ENCODE measurements around the gene CPSF3. TPM values are rescaled to one million over a fixed set of nuclear protein-coding genes. Genes with fewer than 3 reads are reported as not detected.

The CPSF3 gene
- total and polyA plus RNA-seq, 11 donors, result 12.0 to 27.5 (median 18.3) TPM

DNA sequence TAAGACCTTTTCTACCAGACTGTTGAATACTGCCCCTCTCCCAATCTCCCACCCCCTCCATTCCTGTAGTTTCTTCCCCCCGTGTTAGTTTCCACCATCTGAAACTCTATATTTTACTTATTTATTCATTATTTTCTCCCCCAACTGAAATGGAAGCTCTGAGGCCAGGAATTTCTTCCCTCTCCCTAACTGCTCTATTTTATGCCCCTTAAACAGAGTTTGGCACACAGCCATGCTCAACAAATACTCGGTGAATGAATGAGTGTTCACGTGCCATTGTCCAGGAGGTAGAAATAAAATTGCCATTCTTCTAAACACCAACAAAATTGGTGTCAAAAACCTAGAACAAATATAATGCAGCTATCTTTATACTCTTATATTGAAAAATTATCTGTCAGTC is 5.7 kb upstream of the CPSF3 start:
- WGBS, 4 donors, result 66 to 69% (median 68%) methylated on average over 3 of the region's 3 CpGs
- Histone ChIP-seq H3K4me1 (peaks cover 0 to 44% (median 22%) of the 10 kb centered on the region in 12 donors), H3K27me3 (no peaks in the 10 kb centered on the region), H3K36me3 (peaks cover 0 to 51% (median 19%) of the 10 kb centered on the region in 9 donors), H3K27ac (no peak overlapping the region), H3K4me3 (no peak overlapping the region), H3K9me3 (no peaks in the 10 kb centered on the region)
- TF ChIP-seq CTCF (IDR thresholded peaks at IDR 0.05) (no peak), POLR2A (IDR thresholded peaks at IDR 0.05) (no peak)
- ATAC-seq (no peak), DNase-seq (no peak)
- intact Hi-C loops (cut with DNase I), result no loop called here

DNA sequence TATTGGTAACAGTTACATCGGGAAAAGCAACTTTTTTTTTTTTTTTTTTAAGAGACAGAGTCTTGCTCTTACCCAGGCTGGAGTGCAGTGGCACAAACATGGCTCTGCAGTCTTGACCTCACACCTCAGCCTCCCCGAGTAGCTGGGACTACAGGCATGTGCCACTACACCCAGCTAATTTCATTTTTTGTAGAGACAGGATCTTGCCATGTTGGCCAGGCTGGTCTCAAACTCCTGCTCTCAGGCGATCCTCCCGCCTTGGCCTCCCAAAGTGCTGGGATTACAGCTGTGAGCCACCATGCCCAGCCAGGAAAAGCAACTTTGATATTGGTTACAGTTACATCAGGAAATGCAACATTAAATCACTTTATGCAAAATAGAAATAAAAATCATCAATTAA is 4.7 kb upstream of the CPSF3 start:
- Histone ChIP-seq H3K4me3 (no peak overlapping the region), H3K4me1 (peaks cover 0 to 44% (median 22%) of the 10 kb centered on the region in 12 donors), H3K27ac (no peak overlapping the region), H3K36me3 (peaks cover 0 to 41% (median 15%) of the 10 kb centered on the region in 9 donors), H3K27me3 (no peaks in the 10 kb centered on the region), H3K9me3 (no peaks in the 10 kb centered on the region)
- intact Hi-C loops (cut with DNase I), result no loop called here
- TF ChIP-seq CTCF (IDR thresholded peaks at IDR 0.05), result no peak
- TF ChIP-seq POLR2A (IDR thresholded peaks at IDR 0.05), result no peak
- no peak for DNase-seq
- WGBS, 4 donors, result 92 to 98% (median 94%) methylated on average over 4 of the region's 4 CpGs
- no peak for ATAC-seq

GRCh38 chr2:9419541-9419940 is 3.9 kb upstream of the CPSF3 start:
- H3K9me3 ChIP-seq, result no peaks in the 10 kb centered on the region
- 66 to 78% (median 74%) methylated on average over 3 of the region's 3 CpGs for WGBS, 4 donors
- no peak for ATAC-seq
- TF ChIP-seq POLR2A (IDR thresholded peaks at IDR 0.05), result no peak
- no peak for TF ChIP-seq CTCF (IDR thresholded peaks at IDR 0.05)
- no peaks in the 10 kb centered on the region for H3K27me3 ChIP-seq
- no peak overlapping the region for H3K4me3 ChIP-seq
- no peak overlapping the region for H3K27ac ChIP-seq
- DNase-seq, result no peak
- H3K4me1 ChIP-seq, result peaks cover 0 to 50% (median 29%) of the 10 kb centered on the region in 12 donors
- H3K36me3 ChIP-seq, result peaks cover 0 to 35% (median 15%) of the 10 kb centered on the region in 9 donors
- intact Hi-C loops (cut with DNase I), result no loop called here

GRCh38 chr2:9420495-9420894 is 3.0 kb upstream of the CPSF3 start:
- Histone ChIP-seq H3K4me1 (peaks cover 0 to 59% (median 34%) of the 10 kb centered on the region in 12 donors), H3K36me3 (peaks cover 0 to 30% (median 15%) of the 10 kb centered on the region in 9 donors), H3K27me3 (no peaks in the 10 kb centered on the region), H3K4me3 (peak overlapping the region in 1 of 12 donors; percentile 23), H3K9me3 (no peaks in the 10 kb centered on the region), H3K27ac (no peak overlapping the region)
- 72 to 76% (median 73%) methylated on average over 10 of the region's 10 CpGs for WGBS, 4 donors
- DNase-seq (no peak), ATAC-seq (no peak)
- intact Hi-C loops (cut with DNase I), result loop anchor here in 5 of 10 donors (2.0 to 10.0 kb wide), 3 partner anchors 213 to 276 kb away; partner anchors contain the start of gene ASAP2 (in 4 of the 5)
- TF ChIP-seq POLR2A (IDR thresholded peaks at IDR 0.05) (no peak), CTCF (IDR thresholded peaks at IDR 0.05) (no peak)
